ENCODE results near the gene MKNK1. TPM values are rescaled to one million over a fixed set of nuclear protein-coding genes. Genes with fewer than 3 reads are reported as not detected.

The MKNK1 gene
- total RNA-seq, 1 experiment from 2014 or later: 22.7 TPM

DNA sequence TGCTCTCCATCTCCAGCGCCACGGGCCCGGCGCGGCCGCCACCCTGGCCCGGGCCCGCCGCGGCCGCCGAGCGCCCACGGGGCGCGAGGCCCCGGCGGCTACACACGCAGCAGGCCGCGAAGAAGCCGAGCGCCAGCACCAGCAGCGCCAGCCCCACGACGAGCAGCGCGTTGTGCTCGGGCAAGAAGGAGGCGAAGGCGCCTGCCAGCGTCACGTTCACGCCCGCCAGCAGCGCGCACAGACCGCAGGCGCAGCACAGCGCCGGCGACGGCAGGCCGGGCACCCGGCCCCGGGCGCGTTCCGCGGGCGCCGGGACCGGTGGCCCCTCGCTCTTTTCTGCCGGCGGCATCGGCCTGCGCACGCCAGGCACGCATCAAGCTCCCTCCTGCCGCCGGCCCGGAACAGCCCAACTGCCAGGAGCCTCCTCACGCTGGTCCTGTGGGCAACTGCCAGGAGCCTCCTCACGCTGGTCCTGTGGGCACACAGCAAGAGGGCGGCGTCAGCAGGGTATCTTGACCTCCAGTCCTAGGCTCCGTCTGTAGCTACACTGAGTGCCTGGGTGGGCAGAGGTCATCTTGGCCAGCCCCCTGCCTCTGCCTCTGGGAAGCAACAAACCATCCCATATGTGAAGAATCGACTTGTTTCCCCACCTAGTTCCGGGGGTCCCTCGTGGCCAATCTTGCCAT is 70.7 kb downstream of the MKNK1 start:
- no peak for TF ChIP-seq CTCF (IDR thresholded peaks at IDR 0.05; ENCODE audit: insufficient read depth in 1 of 2, low read depth in 1 of 2, low read length in 1 of 2, severe bottlenecking in 1 of 2, unreplicated experiment in 1 of 2)
- ChIA-PET POLR2A (no interaction called here), CTCF (interaction anchor here (0.8 to 3.3 kb wide), 3 partner anchors 9 to 86 kb away, joined by 3 to 16 read pairs (median 6); partner anchors contain the start of gene MKNK1)
- peaks cover 6% of the 10 kb centered on the region for H3K4me1 Mint-ChIP-seq (ENCODE audit: low read depth, unreplicated experiment)
- intact Hi-C loops (cut with micrococcal nuclease; ENCODE audit: unreplicated experiment): no loop called here
- Histone ChIP-seq H3K36me3 (ENCODE audit: control insufficient read depth, insufficient read depth, low read length) (no peaks in the 10 kb centered on the region), H3K27me3 (replicated peaks; ENCODE audit: control insufficient read depth, insufficient read depth, low read length) (no peaks in the 10 kb centered on the region; the same call in 1 of the 2 replicates), H3K4me3 (ENCODE audit: low read depth, low read length) (peak overlapping the region; percentile 34), H3K9me3 (no peaks in the 10 kb centered on the region), H3K4me1 (no peaks in the 10 kb centered on the region)
- peaks cover 10% of the 10 kb centered on the region for H3K9me3 Mint-ChIP-seq (ENCODE audit: unreplicated experiment)
- peaks cover 6% of the 10 kb centered on the region for H3K36me3 Mint-ChIP-seq (ENCODE audit: insufficient read depth, unreplicated experiment)
- no TSS peak for BruUV-seq (replicated peaks)
- H3K4me3 Mint-ChIP-seq (ENCODE audit: unreplicated experiment): peak overlapping the region; percentile 73
- no peak overlapping the region for H3K27ac Mint-ChIP-seq (ENCODE audit: unreplicated experiment)
- peak in 1 of 2 experiments; percentile 12 for DNase-seq
- peaks cover 17% of the 10 kb centered on the region for H3K27me3 Mint-ChIP-seq (ENCODE audit: insufficient read depth, unreplicated experiment)

GRCh38 chr1:46532498-46533178 is 71.4 kb downstream of the MKNK1 start:
- no TSS peak for BruUV-seq (replicated peaks)
- TF ChIP-seq CTCF (IDR thresholded peaks at IDR 0.05; ENCODE audit: insufficient read depth in 1 of 2, low read depth in 1 of 2, low read length in 1 of 2, severe bottlenecking in 1 of 2, unreplicated experiment in 1 of 2): peak; percentile 62 to 67
- Mint-ChIP-seq H3K36me3 (ENCODE audit: insufficient read depth, unreplicated experiment) (peaks cover 6% of the 10 kb centered on the region), H3K4me3 (ENCODE audit: unreplicated experiment) (no peak overlapping the region), H3K27me3 (ENCODE audit: insufficient read depth, unreplicated experiment) (peaks cover 17% of the 10 kb centered on the region), H3K27ac (ENCODE audit: unreplicated experiment) (no peak overlapping the region), H3K4me1 (ENCODE audit: low read depth, unreplicated experiment) (peaks cover 6% of the 10 kb centered on the region), H3K9me3 (ENCODE audit: unreplicated experiment) (peaks cover 10% of the 10 kb centered on the region)
- ChIA-PET CTCF (interaction anchor here (0.8 to 3.3 kb wide), 3 partner anchors 10 to 85 kb away, joined by 3 to 16 read pairs (median 6); partner anchors contain the start of gene MKNK1), POLR2A (no interaction called here)
- H3K27me3 ChIP-seq (replicated peaks; ENCODE audit: control insufficient read depth, insufficient read depth, low read length): no peaks in the 10 kb centered on the region; the same call in 1 of the 2 replicates
- no peaks in the 10 kb centered on the region for H3K9me3 ChIP-seq
- no peaks in the 10 kb centered on the region for H3K4me1 ChIP-seq
- H3K36me3 ChIP-seq (ENCODE audit: control insufficient read depth, insufficient read depth, low read length): no peaks in the 10 kb centered on the region
- peak in 1 of 2 experiments; percentile 70 for DNase-seq
- peak overlapping the region; percentile 34 for H3K4me3 ChIP-seq (ENCODE audit: low read depth, low read length)
- intact Hi-C loops (cut with micrococcal nuclease; ENCODE audit: unreplicated experiment): no loop called here

DNA sequence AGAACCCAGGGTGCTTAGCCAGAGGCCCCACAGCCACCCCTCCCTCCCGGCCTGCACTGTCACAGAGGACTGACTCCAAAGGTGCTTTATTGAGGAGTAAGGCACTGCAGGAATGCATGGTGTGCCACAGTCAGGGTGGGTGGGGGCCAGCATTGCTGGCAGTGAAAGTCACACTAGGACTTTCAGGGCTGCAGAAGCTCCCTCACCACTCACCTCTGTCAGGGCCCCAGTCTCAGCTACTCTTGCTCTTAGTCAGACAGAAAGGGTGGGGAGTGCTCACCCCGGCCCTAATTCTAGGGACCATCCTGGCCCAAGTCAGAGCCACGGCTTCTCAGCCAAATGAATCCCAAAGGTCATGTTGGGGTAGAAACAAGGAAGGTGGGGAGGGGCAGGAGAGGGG is 72.0 kb downstream of the MKNK1 start:
- intact Hi-C loops (cut with micrococcal nuclease; ENCODE audit: unreplicated experiment): no loop called here
- POLR2A ChIA-PET: no interaction called here
- no peak overlapping the region for H3K27ac Mint-ChIP-seq (ENCODE audit: unreplicated experiment)
- no peak for TF ChIP-seq CTCF (IDR thresholded peaks at IDR 0.05; ENCODE audit: insufficient read depth in 1 of 2, low read depth in 1 of 2, low read length in 1 of 2, severe bottlenecking in 1 of 2, unreplicated experiment in 1 of 2)
- no peaks in the 10 kb centered on the region for H3K9me3 ChIP-seq
- peaks cover 6% of the 10 kb centered on the region for H3K36me3 Mint-ChIP-seq (ENCODE audit: insufficient read depth, unreplicated experiment)
- H3K4me1 Mint-ChIP-seq (ENCODE audit: low read depth, unreplicated experiment): peaks cover 6% of the 10 kb centered on the region
- CTCF ChIA-PET: no interaction called here
- no TSS peak for BruUV-seq (replicated peaks)
- no peak overlapping the region for H3K4me3 ChIP-seq (ENCODE audit: low read depth, low read length)
- no peak overlapping the region for H3K4me3 Mint-ChIP-seq (ENCODE audit: unreplicated experiment)
- peaks cover 10% of the 10 kb centered on the region for H3K9me3 Mint-ChIP-seq (ENCODE audit: unreplicated experiment)
- DNase-seq: no peak
- H3K36me3 ChIP-seq (ENCODE audit: control insufficient read depth, insufficient read depth, low read length): no peaks in the 10 kb centered on the region
- peaks cover 17% of the 10 kb centered on the region for H3K27me3 Mint-ChIP-seq (ENCODE audit: insufficient read depth, unreplicated experiment)
- no peaks in the 10 kb centered on the region; the same call in 1 of the 2 replicates for H3K27me3 ChIP-seq (replicated peaks; ENCODE audit: control insufficient read depth, insufficient read depth, low read length)
- H3K4me1 ChIP-seq: no peaks in the 10 kb centered on the region
